HG03521 (cell line): ENCODE data around the gene INF2.
A peak's percentile ranks its signal among the peaks of the same experiment; 100 is the strongest.
"Not testable (repeated sequence)": the region's sequence is repeated elsewhere in the genome, so short reads cannot be mapped to it uniquely, and the experiment has no call there.

ENCODE experiments used
- ATAC-seq: cut with Tn5 transposase; IDR thresholded peaks from one replicate; pipeline ENCODE4 v1.9.1; 2021; ENCODE audit warnings: mild to moderate bottlenecking, moderate library complexity; ENCODE audit not compliant: unreplicated experiment

Gene INF2

GRCh38 chr14:104656014-104656714 lies 33.3 kb upstream of the INF2 start:
- ATAC-seq: no peak

- no peak for ATAC-seq
These were observed 32.3 kb upstream of the INF2 start for GRCh38 chr14:104657101-104657524.

- peak; percentile 30 for ATAC-seq
These were observed 31.7 kb upstream of the INF2 start for GRCh38 chr14:104657563-104658324.

GRCh38 chr14:104658325-104658712 lies 31.1 kb upstream of the INF2 start:
- ATAC-seq: no peak

GRCh38 chr14:104659146-104659545 lies 30.3 kb upstream of the INF2 start:
- ATAC-seq: no peak

GRCh38 chr14:104659764-104660523 lies 29.5 kb upstream of the INF2 start:
- ATAC-seq: no peak

GRCh38 chr14:104660597-104660996 lies 28.8 kb upstream of the INF2 start:
- ATAC-seq: no peak

GRCh38 chr14:104661086-104661485 lies 28.3 kb upstream of the INF2 start:
- no peak for ATAC-seq

GRCh38 chr14:104661528-104662157 lies 27.8 kb upstream of the INF2 start:
- ATAC-seq: not testable (repeated sequence)

GRCh38 chr14:104662472-104662871 lies 26.9 kb upstream of the INF2 start:
- not testable (repeated sequence) for ATAC-seq

GRCh38 chr14:104664107-104664506 lies 25.3 kb upstream of the INF2 start:
- no peak for ATAC-seq

GRCh38 chr14:104664588-104664987 lies 24.8 kb upstream of the INF2 start:
- ATAC-seq: no peak

- no peak for ATAC-seq
These were observed 24.2 kb upstream of the INF2 start for GRCh38 chr14:104665114-104665656.

- ATAC-seq: no peak
These were observed 23.5 kb upstream of the INF2 start for GRCh38 chr14:104665657-104666522.

GRCh38 chr14:104666523-104666895 lies 22.9 kb upstream of the INF2 start:
- ATAC-seq: not testable (repeated sequence)

- ATAC-seq: no peak
These were observed 22.4 kb upstream of the INF2 start for GRCh38 chr14:104666981-104667380.

- no peak for ATAC-seq
These were observed 19.7 kb upstream of the INF2 start for GRCh38 chr14:104669697-104670096.

GRCh38 chr14:104671330-104671977 lies 18.0 kb upstream of the INF2 start:
- ATAC-seq: not testable (repeated sequence)

GRCh38 chr14:104672119-104672518 lies 17.3 kb upstream of the INF2 start:
- not testable (repeated sequence) for ATAC-seq
